Neural progenitor cell (in vitro differentiated cells): ENCODE data around the gene POU6F2.

Experiments
- CTCF ChIP-seq: fragments of 200-600 bp; sonication (generic); IDR thresholded peaks from 2 replicates; pipeline ENCODE4 v1.5.1; 2017; ENCODE audit warnings: antibody characterized with exemption, mild to moderate bottlenecking
- EZH2 ChIP-seq: fragments of 200-600 bp; sonication (generic); IDR thresholded peaks from 2 replicates; pipeline ENCODE4 v1.6.1; 2017; ENCODE audit warnings: antibody characterized with exemption, mild to moderate bottlenecking, moderate library complexity

GRCh38 chr7:39137480-39137879 is 159.8 kb downstream of the POU6F2 start:
- TF ChIP-seq CTCF (no peak), EZH2 (no peak)
